Prostate gland (tissue), 1 donor: ENCODE results near the gene PPP2R5E.
A peak's percentile ranks its signal among the peaks of the same experiment; 100 is the strongest.

Experiments used
- POLR2A ChIP-seq: fragments of 450-650 bp; IDR thresholded peaks from one replicate; pipeline ENCODE4 v1.6.1; 2016; ENCODE audit warnings: antibody characterized with exemption, mild to moderate bottlenecking
- POLR2AphosphoS5 ChIP-seq: sonication (generic); formaldehyde crosslinking; IDR thresholded peaks from one replicate; pipeline ENCODE4 v1.6.1; 2017; ENCODE audit warnings: antibody characterized with exemption

DNA sequence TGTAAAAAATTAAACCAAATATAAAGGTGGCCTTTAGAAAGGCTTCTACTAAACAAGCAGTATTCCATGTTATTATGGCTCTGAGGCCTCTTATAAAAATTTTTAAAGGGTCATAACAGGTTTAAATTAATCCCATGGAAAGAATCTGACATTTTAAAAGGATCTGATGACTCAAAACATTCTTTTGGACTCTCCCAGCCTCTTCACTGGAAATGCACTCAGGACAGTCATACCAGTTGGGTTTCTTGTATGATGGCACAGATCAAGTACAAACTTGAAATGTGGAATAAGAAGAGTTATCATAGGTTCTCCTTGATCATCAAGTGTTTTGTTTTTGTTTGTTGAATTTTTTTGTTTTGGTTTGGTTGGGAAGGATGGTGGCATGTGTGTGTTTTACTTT is 50.8 kb downstream of the PPP2R5E start:
- TF ChIP-seq POLR2A (no peak), POLR2AphosphoS5 (peak; percentile 26)
